Measurements from ENCODE around the gene KIT. TPM values are rescaled to one million over a fixed set of nuclear protein-coding genes. Genes with fewer than 3 reads are reported as not detected.

The KIT gene
- total and polyA plus RNA-seq, 2 experiments from 2014 or later = 1.1 to 6.7 TPM

DNA sequence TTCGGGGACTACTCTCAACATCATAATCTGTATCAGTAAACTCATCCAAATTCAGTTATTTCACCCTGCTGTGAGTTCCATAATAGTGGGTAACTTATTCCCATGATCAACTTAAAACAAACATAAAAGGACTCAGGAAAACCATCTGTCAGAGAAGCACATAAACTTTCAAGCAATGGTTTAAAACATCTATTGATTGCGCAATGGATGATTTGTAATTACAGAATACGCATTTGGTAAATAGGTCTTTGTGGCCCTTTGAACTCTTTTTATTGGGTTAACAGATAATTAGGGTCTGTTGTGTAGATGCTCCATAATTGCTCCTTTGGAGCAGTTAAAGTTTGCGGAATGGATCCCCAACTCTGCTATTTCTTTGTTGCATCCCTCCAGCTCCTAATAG, 115.3 kb downstream of the KIT start:
- Histone ChIP-seq H3K9ac (no peak overlapping the region), H4K20me1 (ENCODE audit: insufficient read depth) (no peaks in the 10 kb centered on the region), H3K4me1 (ENCODE audit: insufficient read depth) (no peaks in the 10 kb centered on the region), H3K36me3 (ENCODE audit: low read depth) (no peaks in the 10 kb centered on the region), H3K27me3 (replicated peaks; ENCODE audit: insufficient read depth) (0 out of 2 replicates have a peak, but pooled peaks cover 12% of the 10 kb centered on the region), H3F3A (ENCODE audit: insufficient read depth) (no peaks in the 10 kb centered on the region), H3K9me2 (ENCODE audit: insufficient read depth) (no peaks in the 10 kb centered on the region), H3K27ac (no peak overlapping the region), H3K4me3 (no peak overlapping the region), H3K4me2 (ENCODE audit: unreplicated experiment) (no peak overlapping the region), H2AFZ (no peak overlapping the region), H3K79me2 (ENCODE audit: insufficient read depth) (no peaks in the 10 kb centered on the region), H3K9me3 (ENCODE audit: low read depth) (no peaks in the 10 kb centered on the region)
- WGBS, 2 experiments (ENCODE audit: low coverage in 1 of 2, low lambda C conversion rate in 2 of 2, missing lambda C conversion rate in 2 of 2) = 83 to 95% methylated on average over 4 of the region's 4 CpGs
- in situ Hi-C loops (cut with MboI) = no loop called here
- DNase-seq = no peak
- no peak for TF ChIP-seq EZH2 (IDR thresholded peaks at IDR 0.05; ENCODE audit: insufficient read depth, poor library complexity, severe bottlenecking)
- no peak for TF ChIP-seq EZH2phosphoT487 (IDR thresholded peaks at IDR 0.05; ENCODE audit: insufficient read depth, low read depth)

DNA sequence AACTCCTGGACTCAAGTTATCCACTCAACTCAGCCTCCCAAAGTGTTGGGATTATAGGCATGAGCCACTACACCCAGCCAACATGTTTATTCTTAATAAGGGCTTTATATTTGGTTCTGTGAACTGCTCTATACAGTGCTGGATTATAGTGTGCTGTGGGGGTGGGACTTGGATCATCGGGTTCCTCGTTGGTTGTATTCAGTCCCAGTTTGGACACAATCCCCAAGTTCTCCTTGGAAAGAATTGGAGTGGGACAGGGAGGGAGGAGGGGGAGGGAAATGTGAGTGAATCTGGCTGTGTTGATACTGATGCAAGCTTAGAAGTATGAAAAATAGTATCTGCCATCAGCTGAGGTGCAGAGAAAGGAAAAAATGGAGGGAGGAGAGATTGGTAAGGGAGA, 121.3 kb downstream of the KIT start:
- Histone ChIP-seq H3F3A (ENCODE audit: insufficient read depth) (peaks cover 7% of the 10 kb centered on the region; the same call in 1 of the 2 replicates), H3K9ac (no peak overlapping the region), H3K27me3 (replicated peaks; ENCODE audit: insufficient read depth) (0 out of 2 replicates have a peak, but pooled peaks cover 12% of the 10 kb centered on the region), H3K4me3 (no peak overlapping the region), H3K9me2 (ENCODE audit: insufficient read depth) (no peaks in the 10 kb centered on the region), H3K27ac (no peak overlapping the region), H3K9me3 (ENCODE audit: low read depth) (no peaks in the 10 kb centered on the region), H4K20me1 (ENCODE audit: insufficient read depth) (no peaks in the 10 kb centered on the region), H3K36me3 (ENCODE audit: low read depth) (no peaks in the 10 kb centered on the region), H3K4me2 (ENCODE audit: unreplicated experiment) (no peak overlapping the region), H3K79me2 (ENCODE audit: insufficient read depth) (no peaks in the 10 kb centered on the region), H3K4me1 (ENCODE audit: insufficient read depth) (peaks cover 16% of the 10 kb centered on the region), H2AFZ (no peak overlapping the region)
- no peak for TF ChIP-seq EZH2 (IDR thresholded peaks at IDR 0.05; ENCODE audit: insufficient read depth, poor library complexity, severe bottlenecking)
- TF ChIP-seq EZH2phosphoT487 (IDR thresholded peaks at IDR 0.05; ENCODE audit: insufficient read depth, low read depth) = no peak
- WGBS, 2 experiments (ENCODE audit: low coverage in 1 of 2, low lambda C conversion rate in 2 of 2, missing lambda C conversion rate in 2 of 2) = 0 to 10% methylated on average over 2 of the region's 2 CpGs
- in situ Hi-C loops (cut with MboI) = no loop called here
- no peak for DNase-seq

DNA sequence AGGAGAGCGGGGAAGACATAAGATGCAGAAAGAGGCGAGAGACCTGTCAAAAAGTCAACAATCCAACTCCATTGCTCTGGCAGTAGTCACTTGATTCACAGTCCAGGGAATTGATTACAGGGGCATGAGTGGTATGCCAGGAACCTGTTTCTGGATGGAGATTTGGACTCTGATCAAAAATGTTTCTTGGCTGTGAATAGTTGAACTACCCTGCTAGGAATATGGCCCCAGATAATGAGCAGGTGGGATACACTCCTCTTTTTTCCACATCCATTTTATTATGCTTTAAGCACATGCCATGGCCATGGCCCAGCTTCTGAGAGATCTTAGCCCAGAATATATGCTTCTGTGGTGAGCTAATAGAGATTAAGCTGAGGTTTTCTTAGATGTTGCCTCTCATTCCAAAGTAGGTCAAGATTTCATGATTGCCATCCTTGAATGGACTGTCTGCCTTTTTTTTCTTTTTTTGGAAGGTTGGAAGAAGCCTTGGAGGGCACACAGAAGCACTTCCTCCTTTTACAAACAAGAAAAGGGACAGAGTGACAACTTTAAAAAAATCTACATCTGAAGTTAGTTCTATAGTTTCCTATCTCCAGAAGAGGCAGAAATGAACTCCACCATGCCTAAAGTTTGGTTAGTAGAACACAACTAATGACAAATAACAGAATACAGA, 121.9 kb downstream of the KIT start:
- Histone ChIP-seq H2AFZ (no peak overlapping the region), H3K4me1 (ENCODE audit: insufficient read depth) (peaks cover 21% of the 10 kb centered on the region), H3K27me3 (replicated peaks; ENCODE audit: insufficient read depth) (0 out of 2 replicates have a peak, but pooled peaks cover 12% of the 10 kb centered on the region), H3K9ac (no peak overlapping the region), H3F3A (ENCODE audit: insufficient read depth) (peaks cover 12% of the 10 kb centered on the region), H3K27ac (no peak overlapping the region), H4K20me1 (ENCODE audit: insufficient read depth) (no peaks in the 10 kb centered on the region), H3K9me2 (ENCODE audit: insufficient read depth) (no peaks in the 10 kb centered on the region), H3K79me2 (ENCODE audit: insufficient read depth) (no peaks in the 10 kb centered on the region), H3K4me2 (ENCODE audit: unreplicated experiment) (no peak overlapping the region), H3K36me3 (ENCODE audit: low read depth) (no peaks in the 10 kb centered on the region), H3K9me3 (ENCODE audit: low read depth) (no peaks in the 10 kb centered on the region), H3K4me3 (no peak overlapping the region)
- DNase-seq = no peak
- in situ Hi-C loops (cut with MboI) = no loop called here
- TF ChIP-seq EZH2 (IDR thresholded peaks at IDR 0.05; ENCODE audit: insufficient read depth, poor library complexity, severe bottlenecking) (no peak), EZH2phosphoT487 (IDR thresholded peaks at IDR 0.05; ENCODE audit: insufficient read depth, low read depth) (no peak)
- WGBS, 2 experiments (ENCODE audit: low coverage in 1 of 2, low lambda C conversion rate in 2 of 2, missing lambda C conversion rate in 2 of 2) = 78 to 93% methylated on average over 2 of the region's 2 CpGs

DNA sequence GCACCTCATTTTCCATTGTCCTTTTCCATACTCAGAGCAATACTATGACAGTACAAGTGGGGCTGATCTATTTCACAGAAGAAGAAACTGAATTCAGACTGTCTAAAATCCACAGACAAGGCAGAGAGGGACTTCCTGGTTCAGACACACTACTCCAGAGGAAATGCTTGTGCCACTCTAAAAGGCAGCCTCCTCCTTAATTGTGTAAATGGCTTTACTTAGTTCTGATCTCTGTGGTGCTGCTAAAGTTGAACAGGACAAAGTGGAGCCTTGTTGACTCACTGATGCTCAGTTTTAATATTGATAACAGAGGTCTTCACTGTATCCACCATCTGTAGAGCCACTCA, 122.4 kb downstream of the KIT start:
- no peaks in the 10 kb centered on the region for H3K79me2 ChIP-seq (ENCODE audit: insufficient read depth)
- H3K4me1 ChIP-seq (ENCODE audit: insufficient read depth) = peaks cover 26% of the 10 kb centered on the region
- H3K27me3 ChIP-seq (replicated peaks; ENCODE audit: insufficient read depth) = 0 out of 2 replicates have a peak, but pooled peaks cover 12% of the 10 kb centered on the region
- H3K9me2 ChIP-seq (ENCODE audit: insufficient read depth) = no peaks in the 10 kb centered on the region
- in situ Hi-C loops (cut with MboI) = no loop called here
- H3K27ac ChIP-seq = no peak overlapping the region
- no peaks in the 10 kb centered on the region for H3K36me3 ChIP-seq (ENCODE audit: low read depth)
- H3K4me2 ChIP-seq (ENCODE audit: unreplicated experiment) = no peak overlapping the region
- H3K9me3 ChIP-seq (ENCODE audit: low read depth) = no peaks in the 10 kb centered on the region
- peaks cover 17% of the 10 kb centered on the region for H3F3A ChIP-seq (ENCODE audit: insufficient read depth)
- H4K20me1 ChIP-seq (ENCODE audit: insufficient read depth) = no peaks in the 10 kb centered on the region
- DNase-seq = no peak
- H2AFZ ChIP-seq = no peak overlapping the region
- no peak overlapping the region for H3K4me3 ChIP-seq
- H3K9ac ChIP-seq = no peak overlapping the region
- TF ChIP-seq EZH2phosphoT487 (IDR thresholded peaks at IDR 0.05; ENCODE audit: insufficient read depth, low read depth) (no peak), EZH2 (IDR thresholded peaks at IDR 0.05; ENCODE audit: insufficient read depth, poor library complexity, severe bottlenecking) (no peak)
